HG03135 (cell line): ENCODE measurements around the gene GALNT9.

Experiments used
- ATAC-seq: cut with Tn5 transposase; IDR thresholded peaks from one replicate; pipeline ENCODE4 v1.9.1; 2021; ENCODE audit warnings: mild to moderate bottlenecking, moderate library complexity; ENCODE audit not compliant: unreplicated experiment

GALNT9 gene

DNA sequence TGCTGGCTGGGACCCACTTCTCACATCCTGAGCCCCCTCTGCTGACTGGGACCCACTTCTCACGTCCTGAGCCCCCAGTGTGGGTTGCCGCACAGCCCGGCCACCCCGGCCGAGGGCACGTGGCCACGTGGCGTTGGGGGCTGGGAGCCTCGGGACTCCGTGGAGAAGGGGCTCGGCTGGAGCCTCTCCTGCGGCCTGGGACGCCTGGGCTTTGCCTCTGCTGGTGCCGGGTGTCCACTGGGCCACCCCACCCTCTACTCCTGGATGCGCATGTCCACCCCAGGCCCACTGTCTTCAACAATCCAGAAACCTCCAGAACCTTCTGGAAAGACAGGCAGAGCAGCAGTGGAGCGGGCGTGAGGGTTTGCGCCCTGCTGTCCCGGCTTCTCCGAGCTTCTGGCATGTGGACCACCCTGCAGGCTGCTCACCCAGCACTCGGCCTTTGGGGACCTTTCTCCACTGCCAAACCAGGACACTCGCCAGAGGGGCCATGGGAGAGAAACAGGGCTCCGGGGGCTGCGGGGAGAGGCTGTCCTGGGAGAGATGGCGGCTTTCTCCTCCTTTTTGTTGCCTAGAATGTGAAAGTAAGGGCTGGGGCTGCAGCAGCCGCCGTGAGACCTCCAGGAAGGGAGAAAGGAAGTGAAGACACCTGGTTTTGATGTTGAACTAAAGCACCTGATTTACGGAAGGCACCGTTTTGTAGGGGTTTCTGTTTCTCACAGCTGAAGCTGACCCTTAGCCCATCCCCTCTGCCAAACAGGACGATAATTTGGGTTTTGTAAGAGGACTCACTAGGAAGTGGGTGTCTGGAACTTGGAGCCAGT lies 155.2 kb downstream of the GALNT9 start:
- ATAC-seq = no peak

DNA sequence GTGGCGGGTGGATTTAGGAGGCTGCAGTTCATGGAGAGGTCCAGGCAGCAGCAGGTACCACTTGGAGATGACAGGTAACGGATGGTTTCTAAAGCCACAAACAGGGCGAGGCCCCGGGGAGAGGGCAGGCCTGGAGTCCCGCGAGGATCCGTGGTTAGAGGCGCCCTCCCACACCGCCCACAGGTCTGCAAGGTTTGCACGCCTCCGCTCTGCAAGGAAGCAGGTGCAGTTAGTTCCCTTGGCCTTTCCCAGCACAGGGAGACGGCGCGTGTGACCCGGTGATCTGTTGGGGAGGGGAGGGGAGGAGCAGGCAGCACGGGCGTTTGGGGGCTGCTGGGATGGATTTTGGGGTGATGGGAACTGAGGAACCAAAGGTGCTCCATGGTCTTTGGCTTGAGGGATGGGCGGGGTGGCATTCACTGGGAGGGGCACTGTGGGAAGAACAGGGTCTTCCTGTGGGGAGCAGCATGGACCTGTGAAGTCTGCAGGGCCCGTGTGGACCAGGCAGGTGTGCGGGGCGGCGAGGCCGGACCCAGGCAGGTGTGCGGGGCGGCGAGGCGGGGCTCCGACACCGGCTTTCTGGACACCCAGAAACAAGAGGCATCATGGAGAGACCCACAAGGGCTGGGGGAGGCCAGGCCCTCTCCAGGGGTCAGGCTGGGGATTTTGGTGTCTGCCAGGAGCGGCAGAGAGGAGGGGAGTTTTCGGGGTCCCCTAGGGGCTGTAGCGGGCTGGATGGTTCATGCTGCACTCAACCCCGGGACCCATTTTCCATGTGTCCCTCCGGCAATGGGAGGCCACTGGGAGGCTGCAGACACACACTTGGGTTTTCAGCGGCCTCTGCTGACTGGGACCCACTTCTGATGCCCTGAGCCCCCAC lies 156.0 kb downstream of the GALNT9 start:
- no peak for ATAC-seq

DNA sequence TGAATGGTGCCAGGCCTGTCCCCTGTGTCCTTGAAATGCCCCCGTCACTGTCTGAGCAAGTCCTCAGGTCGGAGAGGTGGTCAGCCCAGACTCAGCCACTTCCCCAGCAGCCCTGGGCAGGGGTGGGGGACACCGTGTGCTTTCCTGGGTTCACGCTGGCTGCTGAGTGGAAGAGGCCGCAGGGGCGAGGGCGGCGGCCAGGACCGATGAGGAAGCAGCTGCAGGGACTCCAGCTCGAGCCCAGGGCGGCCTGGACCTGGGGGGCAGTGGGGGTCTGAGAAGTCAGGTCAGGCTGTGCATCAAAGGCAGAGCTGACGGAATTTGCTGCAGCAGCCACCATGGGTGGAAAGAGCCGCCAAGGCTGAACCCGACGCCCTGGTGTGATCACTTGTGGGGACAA lies 156.8 kb downstream of the GALNT9 start:
- no peak for ATAC-seq

DNA sequence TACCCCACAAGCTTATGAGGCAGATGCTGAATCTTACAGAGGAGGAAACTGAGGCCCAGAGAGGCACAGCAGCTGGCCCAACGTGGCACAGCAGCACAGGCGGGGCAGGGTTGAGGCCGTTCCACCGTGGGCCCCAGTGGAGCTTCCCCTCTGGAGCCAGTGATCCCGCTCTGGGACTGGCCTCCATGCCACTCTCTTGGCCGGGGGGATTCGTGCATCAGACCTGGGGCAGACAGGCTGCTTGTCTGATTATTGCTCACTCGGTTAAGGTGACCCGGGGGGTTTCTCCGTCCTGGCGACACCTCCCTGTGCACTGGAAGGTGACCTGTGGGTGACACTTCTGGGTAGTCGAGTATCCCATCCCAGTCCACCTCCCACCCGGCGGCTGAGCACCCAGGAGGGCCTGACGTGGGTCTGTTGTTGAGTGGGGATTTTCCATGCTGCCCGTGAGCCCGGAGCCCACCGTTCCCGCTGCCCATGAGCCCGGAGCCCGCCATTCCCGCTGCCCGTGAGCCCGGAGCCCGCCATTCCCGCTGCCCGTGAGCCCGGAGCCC lies 157.3 kb downstream of the GALNT9 start:
- no peak for ATAC-seq

DNA sequence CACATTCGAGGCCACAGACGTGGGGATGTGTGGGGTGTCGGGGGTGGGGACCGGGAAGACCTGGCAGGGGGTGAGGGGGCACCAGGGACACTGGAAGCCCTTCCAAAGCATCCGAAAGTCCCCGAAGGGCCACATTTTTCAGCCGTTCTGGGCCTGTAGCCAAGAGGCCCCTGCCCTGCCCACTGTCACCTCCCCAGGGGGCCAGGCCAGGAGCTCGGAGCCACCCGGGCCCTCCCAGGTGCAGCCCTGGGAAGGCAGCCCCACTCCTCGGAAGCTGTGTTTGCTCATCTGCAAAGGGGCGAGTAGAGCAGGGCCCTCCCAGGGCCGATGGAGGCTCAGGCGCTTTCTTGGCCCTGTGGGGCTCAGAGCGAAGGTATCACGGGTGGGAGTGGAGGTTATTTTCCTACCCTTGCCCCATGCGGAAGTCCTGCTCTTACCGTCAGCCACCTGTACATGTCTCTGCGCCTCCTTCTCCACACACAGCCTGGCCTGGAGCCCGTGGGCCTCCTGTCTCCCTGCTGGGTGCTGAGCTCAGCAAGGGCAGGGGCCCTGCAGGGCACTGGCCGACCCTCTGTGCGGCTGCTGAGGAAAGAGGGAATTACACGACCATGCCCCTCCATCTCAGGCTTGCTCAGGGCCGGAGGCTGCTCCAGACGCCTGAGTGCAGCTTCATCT lies 158.0 kb downstream of the GALNT9 start:
- ATAC-seq = no peak

DNA sequence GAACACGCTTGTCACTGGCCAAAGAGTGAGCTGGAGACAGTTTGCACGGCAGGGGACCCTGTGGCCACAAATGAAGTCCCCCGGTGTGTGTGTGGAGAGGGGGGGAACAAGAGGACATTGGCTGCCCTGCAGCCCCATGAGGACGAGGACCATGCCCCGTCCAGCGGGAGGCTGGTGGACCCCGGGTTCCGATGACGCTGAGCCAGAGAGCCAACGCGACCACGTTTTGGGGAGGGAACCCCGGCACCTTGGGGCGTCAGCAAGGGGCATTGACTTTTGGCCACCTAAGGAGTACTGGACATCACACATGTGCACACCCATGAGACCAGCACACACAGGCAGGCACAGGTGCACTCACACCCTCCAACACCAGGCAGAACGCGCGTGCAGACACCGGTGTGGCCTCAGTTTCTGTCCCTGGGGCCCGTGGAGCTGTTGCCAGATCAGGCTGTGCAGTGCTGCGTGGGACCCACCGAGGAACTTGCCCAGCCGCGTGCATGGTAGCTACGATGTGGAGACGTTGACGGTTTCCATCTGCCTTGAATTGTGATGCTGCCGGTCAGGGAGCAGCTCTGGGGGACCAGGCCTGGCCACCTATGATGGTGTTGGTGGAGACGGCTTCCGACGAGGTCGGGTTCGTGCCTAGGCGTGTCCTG lies 158.6 kb downstream of the GALNT9 start:
- ATAC-seq = no peak

DNA sequence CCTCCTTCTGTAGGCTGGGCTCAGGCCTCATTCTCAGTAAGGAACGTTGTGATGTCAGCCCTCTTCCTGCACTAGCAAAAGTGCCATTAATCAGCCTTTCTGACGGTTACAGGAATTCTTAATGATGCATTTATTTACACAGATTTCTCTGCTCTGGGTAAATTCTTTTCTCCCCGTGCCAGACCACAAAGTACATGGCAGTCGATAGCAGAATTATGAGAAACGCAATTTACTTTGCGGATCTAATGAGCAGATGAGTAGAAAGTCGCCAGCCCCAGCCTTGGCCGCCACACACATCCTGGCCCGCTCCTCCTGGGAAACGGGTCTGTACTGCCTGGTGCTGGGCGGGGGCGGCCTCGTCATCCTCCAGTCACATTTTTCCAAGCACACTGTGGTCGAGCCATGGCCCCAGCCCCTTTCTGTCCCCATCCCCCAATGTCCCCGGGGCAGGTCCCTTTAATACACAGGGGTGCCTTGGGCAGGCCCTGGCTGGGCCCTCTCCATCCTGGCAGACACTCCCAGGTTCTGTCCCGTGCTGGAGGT lies 159.2 kb downstream of the GALNT9 start:
- no peak for ATAC-seq

DNA sequence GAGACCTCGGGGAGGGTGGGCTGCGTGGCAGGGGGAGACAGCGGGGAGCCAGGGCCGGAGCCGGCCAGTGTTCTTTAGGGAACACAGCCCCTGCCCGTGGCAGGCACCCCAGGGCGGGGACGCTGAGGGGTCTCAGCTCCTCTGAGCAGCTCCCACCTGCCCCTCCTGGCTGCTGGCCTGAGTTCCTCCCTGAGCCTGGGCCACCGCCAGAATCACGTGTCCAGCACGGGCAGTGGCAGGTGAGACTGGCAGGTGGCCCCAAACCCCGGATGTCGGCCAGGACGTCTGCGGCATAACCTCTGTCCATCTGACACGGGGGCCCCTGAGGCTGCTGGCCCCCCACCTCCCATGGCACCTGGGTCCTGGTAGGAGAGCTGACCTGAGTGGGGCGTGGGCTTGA lies 160.0 kb downstream of the GALNT9 start:
- ATAC-seq = no peak

DNA sequence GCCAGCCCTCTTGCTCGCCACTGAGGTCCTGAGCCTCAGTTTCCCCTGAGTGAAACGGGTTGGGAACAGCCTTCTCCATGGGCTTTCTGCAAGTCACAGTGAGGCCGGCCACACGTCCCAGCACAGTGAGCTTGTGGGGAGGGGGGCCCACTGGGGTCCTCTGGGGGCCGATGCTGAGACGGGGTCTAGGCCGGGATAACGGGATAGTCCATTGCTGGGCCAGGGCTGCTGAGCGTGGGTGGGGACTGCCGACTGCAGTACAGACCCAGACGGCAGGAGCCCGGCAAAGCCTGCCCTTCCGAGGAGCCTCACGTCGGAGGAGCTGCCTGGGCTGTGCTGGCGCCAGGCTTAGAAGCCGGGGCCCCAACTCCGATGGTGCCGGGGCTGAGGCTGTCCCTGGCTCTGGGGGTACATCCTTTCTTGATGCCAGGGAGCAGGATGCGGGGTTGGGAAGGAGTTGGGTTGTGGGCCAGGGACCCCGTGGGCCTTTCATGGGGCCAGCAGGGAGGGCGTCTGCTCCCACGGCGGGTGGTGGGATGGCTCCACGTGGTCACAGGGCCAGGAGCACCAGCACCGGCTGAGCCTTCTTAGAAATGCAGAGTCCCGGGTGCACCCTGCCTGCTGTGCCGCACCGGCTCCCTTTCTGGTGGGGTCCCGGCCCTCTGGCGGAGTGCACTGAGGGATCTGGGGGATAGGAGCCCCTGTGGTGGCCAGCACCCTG lies 160.9 kb downstream of the GALNT9 start:
- no peak for ATAC-seq

DNA sequence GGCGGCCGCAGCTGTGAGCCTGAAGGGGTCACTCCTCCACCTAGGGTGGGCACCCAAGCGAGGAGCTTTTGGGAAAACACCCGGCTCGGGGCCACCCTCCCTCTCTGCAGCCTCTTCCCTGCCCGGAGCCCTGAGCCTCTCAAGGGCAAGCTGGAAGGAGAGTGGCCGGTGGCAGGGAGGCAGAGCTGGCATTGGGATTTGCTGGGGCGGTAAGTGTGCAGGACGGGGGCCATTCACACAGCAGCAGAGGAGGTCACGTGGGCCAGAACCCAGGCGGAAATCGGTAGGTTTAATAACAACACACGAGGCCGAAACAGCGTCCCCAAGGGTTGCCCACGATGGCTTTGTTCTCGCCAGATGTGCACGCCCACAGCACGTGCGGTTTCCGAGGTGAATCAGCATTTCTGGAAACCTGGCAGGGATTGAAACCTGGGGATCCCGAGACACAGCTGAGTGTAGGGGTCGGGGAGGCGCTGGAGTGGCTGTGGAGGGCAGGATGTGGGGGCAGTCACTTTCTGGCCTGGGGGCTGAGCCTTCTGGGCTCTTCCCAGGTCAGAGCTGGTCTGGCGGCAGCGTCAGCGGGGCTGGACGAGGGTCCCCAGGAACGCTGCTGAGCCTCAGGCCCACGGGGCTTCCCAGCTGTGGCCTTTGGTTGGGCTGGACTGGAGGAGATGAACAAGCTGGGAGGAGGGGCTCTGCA lies 161.6 kb downstream of the GALNT9 start:
- no peak for ATAC-seq

DNA sequence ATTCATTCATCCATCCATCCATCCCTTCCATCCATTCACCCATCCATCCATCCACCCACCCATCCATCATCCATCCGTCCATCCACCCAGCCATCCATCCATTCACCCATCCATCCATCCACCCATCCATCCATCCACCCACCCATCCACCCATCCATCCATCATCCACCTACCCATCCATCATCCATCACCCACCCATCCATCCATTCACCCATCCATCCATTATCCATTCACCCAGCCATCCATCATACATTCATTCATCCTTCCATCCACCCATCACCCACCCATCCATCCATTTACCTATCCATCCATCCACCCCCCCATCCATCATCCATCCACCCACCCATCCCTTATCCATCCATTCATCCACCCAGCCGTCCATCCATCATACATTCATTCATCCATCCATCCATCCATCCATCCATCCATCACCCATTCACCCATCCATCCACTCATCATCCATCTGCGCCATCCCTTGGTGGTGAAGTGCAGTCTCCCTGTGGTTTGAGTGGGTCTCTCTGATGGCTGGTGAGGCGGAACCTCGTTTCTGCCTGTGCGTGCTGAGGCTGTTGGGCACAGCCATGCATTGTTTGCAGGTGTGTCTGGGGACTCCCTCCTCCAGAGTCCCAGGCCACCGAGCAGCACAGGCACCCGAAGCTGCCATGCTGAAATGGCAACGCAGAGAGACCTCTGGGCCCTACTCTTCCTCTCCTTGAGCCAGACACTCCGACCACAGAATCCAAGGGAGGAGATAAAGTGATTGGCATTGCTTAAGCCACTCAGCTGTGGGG lies 162.4 kb downstream of the GALNT9 start:
- no peak for ATAC-seq

DNA sequence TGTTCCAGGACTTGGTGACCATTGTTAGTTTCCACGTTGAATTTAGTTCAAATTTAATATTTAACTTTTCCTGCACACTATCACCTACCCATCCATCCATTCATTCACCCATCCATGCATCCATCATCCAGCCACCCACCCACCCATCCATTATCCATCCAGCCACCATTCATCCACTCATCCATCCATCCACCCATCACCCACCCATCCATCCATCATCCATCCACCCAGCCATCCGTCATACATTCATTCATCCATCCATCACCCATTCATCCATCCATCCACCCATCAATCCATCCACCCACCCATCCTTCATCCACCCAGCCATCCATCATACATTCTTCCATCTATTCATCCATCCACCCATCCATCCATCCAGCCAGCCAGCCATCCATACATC lies 163.3 kb downstream of the GALNT9 start:
- no peak for ATAC-seq

DNA sequence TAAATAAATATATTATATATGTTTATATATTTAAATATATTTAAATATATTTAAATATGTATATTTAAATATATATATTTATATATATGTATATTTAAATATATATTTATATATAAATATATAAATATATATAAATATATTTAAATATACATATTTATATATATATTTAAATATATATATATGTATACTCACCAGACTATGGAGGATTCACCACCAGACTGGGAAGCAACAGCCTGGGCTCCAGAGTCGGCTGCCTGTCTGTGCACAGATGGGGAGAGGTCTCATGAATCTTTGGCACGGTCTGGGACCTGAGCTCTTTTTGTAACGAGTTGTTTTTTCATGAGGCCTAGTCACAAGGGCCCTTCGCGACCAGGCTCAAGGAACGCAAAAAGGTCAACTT lies 163.8 kb downstream of the GALNT9 start:
- ATAC-seq = no peak

DNA sequence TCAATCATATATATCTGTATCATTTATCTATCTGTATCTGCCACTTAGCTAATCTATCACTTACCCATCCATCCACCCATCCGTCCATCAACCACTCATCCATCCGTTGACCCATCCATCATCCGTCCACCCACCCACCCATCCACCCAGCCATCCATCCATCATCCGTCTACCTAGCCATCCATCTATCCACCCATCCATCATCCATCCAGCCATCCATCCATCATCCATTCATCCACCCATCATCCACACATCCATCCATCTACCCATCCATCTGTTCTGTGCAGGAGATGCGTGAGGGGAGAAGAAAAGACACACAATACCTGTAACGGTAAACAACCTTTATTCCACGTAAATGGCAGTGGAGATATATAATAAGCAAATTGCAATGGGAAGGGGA lies 165.0 kb downstream of the GALNT9 start:
- ATAC-seq = no peak

DNA sequence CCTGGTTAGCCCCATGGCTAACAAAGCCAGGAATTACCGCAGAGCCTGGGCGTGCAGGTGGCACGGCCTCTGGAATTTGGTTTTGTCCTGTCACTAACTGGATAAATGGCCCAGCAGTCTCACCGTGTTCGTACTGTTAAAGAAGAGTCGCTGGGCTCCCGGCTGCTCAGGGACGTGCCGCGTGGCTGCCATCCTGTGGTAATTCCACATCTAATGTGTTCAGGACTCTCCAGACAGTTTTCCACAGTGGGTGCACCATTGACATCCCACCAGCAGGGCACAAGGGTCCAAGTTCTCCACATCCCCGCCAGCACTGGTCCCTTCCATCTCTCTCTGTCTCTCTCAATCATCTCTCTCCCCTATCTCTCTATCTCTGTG lies 165.5 kb downstream of the GALNT9 start:
- no peak for ATAC-seq

DNA sequence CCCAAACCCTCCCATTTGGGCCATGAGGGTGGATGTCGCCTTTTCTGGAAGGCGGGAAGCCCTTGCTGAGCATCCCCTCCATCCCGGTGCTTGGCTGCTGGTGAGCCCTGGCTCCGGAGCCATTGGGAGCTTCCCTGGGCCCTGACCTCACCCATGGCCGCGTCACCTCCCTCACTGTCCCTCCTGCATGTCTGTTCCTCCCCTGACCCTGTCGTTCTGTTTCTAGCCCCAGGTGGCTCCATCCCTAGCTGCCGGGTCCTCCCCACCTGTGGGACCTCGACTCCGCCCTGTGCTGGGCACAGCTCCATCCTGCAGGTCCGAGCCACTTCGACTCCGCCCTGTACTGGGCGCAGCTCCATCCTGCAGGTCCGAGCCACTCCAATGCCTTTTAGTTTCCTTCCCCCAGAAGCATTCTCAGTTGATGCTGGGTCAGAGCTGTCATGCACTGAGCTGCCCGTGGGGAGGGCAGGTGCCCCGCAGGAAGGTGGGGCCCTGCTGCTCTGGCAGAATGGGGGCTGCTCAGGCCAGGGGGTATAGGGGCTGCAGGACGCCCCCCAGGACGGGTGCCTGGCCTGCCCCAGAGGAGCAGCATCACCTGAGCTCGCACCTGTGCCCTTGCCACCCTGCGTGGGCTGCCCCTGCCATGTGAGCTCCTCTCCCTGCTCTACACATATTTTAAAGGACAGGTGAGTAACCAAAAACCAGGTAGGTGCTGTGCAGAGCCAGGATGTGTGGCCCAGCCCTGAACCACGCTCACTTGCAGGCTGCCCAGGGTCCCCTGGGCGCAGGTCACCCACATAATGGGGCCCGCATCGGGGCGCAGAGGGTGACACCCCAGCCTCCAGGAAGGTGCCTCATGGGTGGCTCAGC lies 166.1 kb downstream of the GALNT9 start:
- ATAC-seq = no peak

DNA sequence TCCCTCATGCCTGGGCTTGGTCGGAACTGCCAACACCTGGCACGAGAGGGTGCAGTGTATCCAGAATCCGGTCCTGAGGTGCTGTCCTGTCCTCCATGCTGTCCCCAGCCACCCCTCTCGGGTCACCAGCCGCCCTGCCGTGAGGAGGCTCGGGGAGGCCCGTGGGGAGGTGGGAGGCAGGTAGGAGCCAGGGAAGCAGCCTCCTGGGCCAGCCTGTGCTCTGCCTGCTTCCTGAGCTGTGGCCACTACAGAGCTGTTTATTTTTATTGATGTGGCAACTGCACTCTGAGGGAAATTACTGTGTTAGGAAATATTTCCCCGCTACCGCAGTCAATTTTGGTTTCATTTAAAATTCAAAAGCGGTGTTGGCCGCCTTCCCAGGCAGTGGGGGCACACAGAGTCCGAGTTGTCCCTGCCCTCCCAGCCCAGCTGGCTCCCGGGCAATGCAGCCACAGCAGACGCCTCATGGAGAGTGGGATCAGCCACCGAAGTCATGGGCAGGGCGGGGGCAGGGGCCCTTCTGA lies 166.8 kb downstream of the GALNT9 start:
- ATAC-seq = no peak
